ENCODE results near the gene ASZ1.

ASZ1 gene

DNA sequence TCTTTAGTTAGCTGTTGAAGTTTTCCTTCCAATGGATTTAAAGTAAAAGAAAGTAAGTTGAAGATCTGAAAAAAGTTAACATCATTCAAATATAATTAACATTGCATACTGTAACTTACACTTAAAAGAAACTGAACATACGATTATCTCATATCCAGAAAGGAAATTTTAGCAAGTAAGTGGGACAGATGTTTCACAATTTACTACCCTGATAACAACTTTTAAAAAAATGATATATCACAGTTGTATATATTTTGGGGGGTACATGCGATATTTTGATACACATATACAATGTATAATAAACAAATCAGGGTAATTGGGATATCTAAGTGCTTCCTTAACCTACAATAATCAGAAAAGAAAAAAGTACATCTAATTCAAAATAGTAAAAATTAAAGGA, 44.2 kb downstream of the ASZ1 start:
- no peaks in the 10 kb centered on the region for H3K36me3 ChIP-seq (ENCODE audit: control insufficient read depth in 2 of 2, insufficient read depth in 1 of 2, low read length in 2 of 2)
- ChIA-PET POLR2A (no interaction called here), CTCF (interaction anchor here (0.6 kb wide), 1 partner anchor 393 kb away, joined by 5 read pairs; no protein-coding TSS in a partner anchor)
- no peak overlapping the region for H3K27ac ChIP-seq (ENCODE audit: extremely low read depth, low read depth, low read length)
- peaks cover 7% of the 10 kb centered on the region; the same call in 1 of the 2 replicates for H3K4me1 ChIP-seq (ENCODE audit: control insufficient read depth, insufficient read depth, low read length)
- H3K4me3 ChIP-seq (ENCODE audit: low read depth, low read length): no peak overlapping the region
- H3K9me3 ChIP-seq (ENCODE audit: control insufficient read depth, insufficient read depth, low read depth, low read length): no peaks in the 10 kb centered on the region
- TF ChIP-seq PRDM6 (tag by site-specific recombination; IDR thresholded peaks at IDR 0.05) (peak; percentile 9; the same call in 1 of the 2 replicates), ZNF2 (tag by site-specific recombination; IDR thresholded peaks at IDR 0.05) (no peak), SP7 (tag by site-specific recombination; IDR thresholded peaks at IDR 0.05) (0 out of 2 replicates have a peak, but pooled peaks have one; percentile 15), ZBTB48 (tag by site-specific recombination; IDR thresholded peaks at IDR 0.05) (no peak)

DNA sequence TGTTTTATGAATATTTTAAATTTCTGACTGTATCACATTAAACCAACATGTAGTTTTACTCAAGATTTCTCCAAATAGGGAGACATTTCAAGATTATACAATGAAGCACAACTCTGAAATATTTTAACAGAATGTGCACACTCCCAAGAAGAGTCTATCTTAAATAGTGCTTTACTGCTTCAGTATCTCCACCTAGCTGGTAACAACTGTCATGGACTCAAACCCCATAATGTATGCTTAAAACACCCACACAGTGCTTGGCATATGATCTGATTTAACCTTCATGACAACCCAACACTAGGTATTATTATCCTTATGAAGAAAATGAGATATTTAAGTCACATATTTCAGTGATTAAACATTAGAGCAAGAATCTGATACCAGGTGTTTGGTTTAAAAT, 45.9 kb downstream of the ASZ1 start:
- ChIA-PET POLR2A (no interaction called here), CTCF (interaction anchor here (0.5 to 1.4 kb wide), 5 partner anchors 9 to 450 kb away, joined by 3 to 4 read pairs (median 3); no protein-coding TSS in a partner anchor)
- Histone ChIP-seq H3K36me3 (ENCODE audit: control insufficient read depth in 2 of 2, insufficient read depth in 1 of 2, low read length in 2 of 2) (no peaks in the 10 kb centered on the region), H3K27ac (ENCODE audit: extremely low read depth, low read depth, low read length) (no peak overlapping the region), H3K4me3 (ENCODE audit: low read depth, low read length) (no peak overlapping the region), H3K9me3 (ENCODE audit: control insufficient read depth, insufficient read depth, low read depth, low read length) (no peaks in the 10 kb centered on the region), H3K4me1 (ENCODE audit: control insufficient read depth, insufficient read depth, low read length) (peaks cover 7% of the 10 kb centered on the region; the same call in 1 of the 2 replicates)
- no peak for TF ChIP-seq ZNF48 (tag by site-specific recombination; IDR thresholded peaks at IDR 0.05)
- TF ChIP-seq ZNF510 (tag by site-specific recombination; IDR thresholded peaks at IDR 0.05; ENCODE audit: insufficient replicate concordance): no peak
- no peak for TF ChIP-seq ZNF660 (tag by site-specific recombination; IDR thresholded peaks at IDR 0.05)
- TF ChIP-seq ZNF692 (tag by site-specific recombination; IDR thresholded peaks at IDR 0.05): no peak
- no peak for TF ChIP-seq ZNF473 (tag by site-specific recombination; IDR thresholded peaks at IDR 0.05)
- TF ChIP-seq GLIS2 (tag by site-specific recombination; IDR thresholded peaks at IDR 0.05): no peak
- TF ChIP-seq ZNF23 (tag by site-specific recombination; IDR thresholded peaks at IDR 0.05; ENCODE audit: borderline replicate concordance): no peak
- no peak for TF ChIP-seq KLF1 (tag by site-specific recombination; IDR thresholded peaks at IDR 0.05)
- no peak for TF ChIP-seq ZNF175 (tag by site-specific recombination; IDR thresholded peaks at IDR 0.05)
- no peak for TF ChIP-seq ZXDB (tag by site-specific recombination; IDR thresholded peaks at IDR 0.05)
- no peak for TF ChIP-seq OSR2 (tag by site-specific recombination; IDR thresholded peaks at IDR 0.05)
- no peak for TF ChIP-seq ZNF292 (tag by site-specific recombination; IDR thresholded peaks at IDR 0.05; ENCODE audit: borderline replicate concordance, low read depth)
- TF ChIP-seq ZBTB8A (tag by site-specific recombination; IDR thresholded peaks at IDR 0.05): no peak
- TF ChIP-seq ZBTB10 (tag by site-specific recombination; IDR thresholded peaks at IDR 0.05): no peak
- TF ChIP-seq ZNF623 (tag by site-specific recombination; IDR thresholded peaks at IDR 0.05): no peak
- TF ChIP-seq TSHZ1 (tag by site-specific recombination; IDR thresholded peaks at IDR 0.05; ENCODE audit: borderline replicate concordance): no peak
- TF ChIP-seq, protein P1, sequence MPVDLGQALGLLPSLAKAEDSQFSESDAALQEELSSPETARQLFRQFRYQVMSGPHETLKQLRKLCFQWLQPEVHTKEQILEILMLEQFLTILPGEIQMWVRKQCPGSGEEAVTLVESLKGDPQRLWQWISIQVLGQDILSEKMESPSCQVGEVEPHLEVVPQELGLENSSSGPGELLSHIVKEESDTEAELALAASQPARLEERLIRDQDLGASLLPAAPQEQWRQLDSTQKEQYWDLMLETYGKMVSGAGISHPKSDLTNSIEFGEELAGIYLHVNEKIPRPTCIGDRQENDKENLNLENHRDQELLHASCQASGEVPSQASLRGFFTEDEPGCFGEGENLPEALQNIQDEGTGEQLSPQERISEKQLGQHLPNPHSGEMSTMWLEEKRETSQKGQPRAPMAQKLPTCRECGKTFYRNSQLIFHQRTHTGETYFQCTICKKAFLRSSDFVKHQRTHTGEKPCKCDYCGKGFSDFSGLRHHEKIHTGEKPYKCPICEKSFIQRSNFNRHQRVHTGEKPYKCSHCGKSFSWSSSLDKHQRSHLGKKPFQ (tag by site-specific recombination; IDR thresholded peaks at IDR 0.05): no peak
- TF ChIP-seq ZNF398 (tag by site-specific recombination; IDR thresholded peaks at IDR 0.05): no peak
